ENCODE results near the gene HAVCR1. TPM values are rescaled to one million over a fixed set of nuclear protein-coding genes. Genes with fewer than 3 reads are reported as not detected.

HAVCR1 gene
- total RNA-seq, 1 experiment from 2014 or later = not detected

- Histone ChIP-seq H3K27me3 (ENCODE audit: insufficient read depth, low read length) (peaks cover 12% of the 10 kb centered on the region), H3K4me1 (ENCODE audit: control insufficient read depth in 1 of 2, insufficient read depth in 2 of 2, low read length in 2 of 2) (no peaks in the 10 kb centered on the region), H3K4me3 (replicated peaks in 1 of 2; ENCODE audit: low read depth in 1 of 2, low read length in 2 of 2) (no peak overlapping the region), H3K36me3 (ENCODE audit: control insufficient read depth in 1 of 2, insufficient read depth in 2 of 2, low read length in 2 of 2) (no peaks in the 10 kb centered on the region), H3K9ac (ENCODE audit: low read length) (no peak overlapping the region), H3K4me2 (ENCODE audit: low read length) (no peak overlapping the region), H3K79me2 (ENCODE audit: insufficient read depth, low read length) (no peaks in the 10 kb centered on the region), H3K9me2 (ENCODE audit: insufficient read depth) (no peaks in the 10 kb centered on the region), H2AFZ (ENCODE audit: low read depth, low read length, poor library complexity, severe bottlenecking) (no peak overlapping the region), H4K20me1 (ENCODE audit: insufficient read depth) (no peaks in the 10 kb centered on the region), H3K27ac (ENCODE audit: low read depth, low read length) (no peak overlapping the region), H3K9me3 (ENCODE audit: control insufficient read depth in 1 of 2, insufficient read depth in 1 of 2, low read depth in 1 of 2, low read length in 2 of 2) (no peaks in the 10 kb centered on the region)
- CTCF ChIA-PET = no interaction called here
- ATAC-seq (no peak), DNase-seq (ENCODE audit: low read depth, low spot score) (no peak)
- POLR2A ChIA-PET = no interaction called here
- intact Hi-C loops (cut with micrococcal nuclease) = no loop called here
- TF ChIP-seq EZH2 (IDR thresholded peaks at IDR 0.05) = no peak
- no peak for TF ChIP-seq ELF1 (IDR thresholded peaks at IDR 0.05; ENCODE audit: borderline replicate concordance, low read depth)
- TF ChIP-seq CBX3 (IDR thresholded peaks at IDR 0.05; ENCODE audit: low read depth) = no peak
- TF ChIP-seq YY1 (IDR thresholded peaks at IDR 0.05; ENCODE audit: extremely low read depth, insufficient replicate concordance, low read depth, low read length) = no peak
- no peak for TF ChIP-seq TCF7L2 (IDR thresholded peaks at IDR 0.05; ENCODE audit: borderline replicate concordance, extremely low read depth, insufficient read depth, insufficient read length)
- TF ChIP-seq CEBPB (IDR thresholded peaks at IDR 0.05; ENCODE audit: low read depth) = no peak
- TF ChIP-seq JUND (IDR thresholded peaks at IDR 0.05) = no peak
- no peak for TF ChIP-seq MAX (IDR thresholded peaks at IDR 0.05)
- TF ChIP-seq ZBTB33 (IDR thresholded peaks at IDR 0.05; ENCODE audit: extremely low read depth, insufficient replicate concordance, low read length) = no peak
- no peak for TF ChIP-seq RAD21 (IDR thresholded peaks at IDR 0.05; ENCODE audit: low read depth)
- no peak for TF ChIP-seq POLR2A (IDR thresholded peaks at IDR 0.05; ENCODE audit: borderline replicate concordance, extremely low read depth, insufficient read depth, insufficient read length)
- no peak for TF ChIP-seq SIN3A (IDR thresholded peaks at IDR 0.05; ENCODE audit: low read depth)
- no peak for TF ChIP-seq ATF3 (IDR thresholded peaks at IDR 0.05)
- no peak for TF ChIP-seq EGR1 (IDR thresholded peaks at IDR 0.05; ENCODE audit: low read depth)
- no peak for TF ChIP-seq EZH2phosphoT487 (IDR thresholded peaks at IDR 0.05; ENCODE audit: borderline replicate concordance)
- no peak for TF ChIP-seq REST (IDR thresholded peaks at IDR 0.05; ENCODE audit: low read depth)
- no peak for TF ChIP-seq POLR2AphosphoS5 (IDR thresholded peaks at IDR 0.05; ENCODE audit: low read depth, low read length)
- RAD21 ChIA-PET (ENCODE audit: low non-redundant PET in 1 of 2, low total read pairs in 2 of 2, uncharacterized antibody in 2 of 2, unreplicated experiment in 2 of 2) = no interaction called here
- no TSS peak for BruUV-seq (replicated peaks)
Measured at GRCh38 chr5:157024208-157024959, 34.5 kb downstream of the HAVCR1 start.
